ENCODE measurements around the gene CLCA1.

The CLCA1 gene

DNA sequence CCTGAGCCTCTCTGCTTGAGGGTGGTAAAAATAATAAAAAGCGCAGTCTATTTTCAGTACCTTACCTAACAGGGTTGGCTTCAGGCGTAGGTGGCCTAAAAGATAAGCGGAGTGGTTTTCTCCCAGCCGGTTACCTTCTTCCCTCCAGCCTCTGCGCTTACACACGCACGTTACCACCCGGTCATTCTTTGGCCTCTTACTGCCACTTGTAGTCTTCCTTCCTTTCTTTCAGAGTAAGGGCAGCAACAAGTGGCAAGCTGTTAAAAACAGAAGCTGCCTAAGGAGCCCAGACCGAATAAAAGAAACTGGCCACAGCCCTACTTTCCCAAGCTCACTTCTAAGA is 35.4 kb downstream of the CLCA1 start:
- DNase-seq = no peak

- no peak for DNase-seq
These were observed 36.3 kb downstream of the CLCA1 start for GRCh38 chr1:86504895-86505563.

- DNase-seq = no peak
These were observed 36.8 kb downstream of the CLCA1 start for GRCh38 chr1:86505564-86505902.

DNA sequence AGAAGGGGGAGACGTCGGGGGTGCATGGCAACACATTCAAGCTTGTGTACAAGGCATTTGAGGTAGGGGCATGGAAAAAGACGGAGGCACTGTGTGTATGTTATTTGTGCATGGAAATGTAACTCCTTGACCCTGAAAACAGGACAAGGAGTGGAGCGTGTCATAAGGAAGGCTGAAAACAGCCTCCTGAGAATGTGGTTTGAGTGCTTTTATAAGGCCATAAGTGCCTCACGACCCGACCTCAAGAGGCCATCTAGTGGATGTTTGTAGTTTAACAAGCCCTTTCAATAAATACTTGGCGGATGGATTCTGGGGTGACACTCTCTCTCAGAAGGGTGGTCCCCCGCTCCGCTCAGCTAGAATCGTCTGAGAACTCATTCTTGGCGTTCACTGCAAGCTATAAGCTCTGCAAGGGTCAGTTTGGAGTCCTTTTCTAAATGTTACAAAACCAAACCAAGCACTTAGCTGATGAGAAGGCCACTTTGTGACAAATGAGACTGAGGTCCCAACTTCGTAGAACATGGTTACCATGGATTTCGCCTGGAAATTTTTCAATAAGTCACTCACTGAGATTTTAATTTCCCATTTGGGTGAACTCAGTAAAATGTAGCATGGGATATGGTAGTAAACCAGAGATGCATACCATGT is 39.3 kb downstream of the CLCA1 start:
- DNase-seq = no peak

- DNase-seq = no peak
These were observed 39.8 kb downstream of the CLCA1 start for GRCh38 chr1:86508583-86508969.

DNA sequence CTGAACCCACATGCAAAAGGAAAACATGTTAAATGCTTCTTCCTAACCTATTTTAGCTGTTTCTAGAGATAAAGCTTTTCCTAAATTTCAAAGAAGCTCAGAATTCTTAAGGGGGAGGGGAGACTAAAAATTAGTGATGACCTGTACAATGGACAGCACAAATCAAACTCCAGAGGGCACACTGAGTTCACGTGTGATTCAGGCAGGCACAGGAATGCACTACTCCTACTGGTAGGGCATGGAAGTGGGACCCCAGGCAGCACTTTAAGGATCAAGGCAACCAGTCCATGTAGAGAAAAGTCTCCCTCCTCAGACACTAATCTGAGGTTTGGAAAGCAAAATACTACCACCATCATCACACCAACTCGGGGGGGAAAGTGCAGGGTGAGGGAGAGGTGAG is 46.9 kb downstream of the CLCA1 start:
- no peak for DNase-seq

DNA sequence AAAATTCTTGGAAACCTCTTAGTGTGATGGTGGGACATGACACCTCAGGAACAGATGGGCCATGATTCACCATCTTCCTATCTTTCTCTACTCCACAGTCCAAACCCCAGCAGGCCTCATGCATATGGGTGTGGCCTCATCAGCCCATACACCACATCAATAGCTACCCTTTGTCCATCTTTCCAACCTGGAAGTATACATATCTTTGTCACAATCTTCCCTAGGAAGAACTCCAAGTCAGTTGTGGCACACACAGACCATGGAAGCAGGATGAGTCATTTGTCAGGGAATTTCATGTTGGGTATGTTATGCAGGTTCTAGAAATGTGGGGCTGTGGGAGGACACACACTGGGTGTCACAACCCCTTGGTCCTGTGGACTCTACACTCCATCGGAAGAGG is 47.6 kb downstream of the CLCA1 start:
- no peak for DNase-seq

DNA sequence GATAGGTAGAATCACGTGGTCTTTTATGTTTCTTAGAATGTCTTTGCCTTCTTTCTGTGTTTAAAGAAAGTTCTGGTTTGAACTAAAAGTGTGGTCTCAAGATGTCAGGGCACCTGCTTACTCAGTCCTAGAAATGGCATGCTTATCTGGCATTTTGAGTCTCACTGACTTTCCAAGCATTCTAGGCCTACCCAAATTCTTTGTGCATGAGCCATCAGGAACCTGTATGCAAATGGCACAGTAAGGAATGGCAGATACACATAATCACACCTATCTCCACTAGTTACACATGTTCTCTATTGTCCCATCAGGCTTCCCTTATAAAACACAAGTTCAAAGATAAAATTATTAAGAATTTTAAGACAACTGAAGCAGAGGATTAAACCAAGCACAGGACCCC is 48.6 kb downstream of the CLCA1 start:
- DNase-seq = no peak

- no peak for DNase-seq
These were observed 52.2 kb downstream of the CLCA1 start for GRCh38 chr1:86520789-86521521.

DNA sequence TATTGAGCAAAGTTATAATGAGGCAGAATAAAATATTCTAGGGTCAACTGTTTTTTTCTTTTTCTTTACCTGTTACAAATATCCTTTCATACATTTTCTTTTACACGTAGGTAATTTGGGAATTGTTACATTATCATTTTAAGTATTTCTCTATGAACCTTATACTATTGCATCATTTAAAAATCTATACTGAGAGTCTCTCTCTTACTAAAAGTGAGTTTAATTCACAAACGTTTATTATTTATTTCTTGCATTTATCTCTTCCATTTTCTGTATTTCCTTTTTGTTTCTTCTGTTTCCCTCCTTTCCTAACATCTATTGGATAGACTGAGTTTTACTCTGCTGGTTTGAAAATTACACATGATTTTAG is 52.8 kb downstream of the CLCA1 start:
- DNase-seq = no peak

DNA sequence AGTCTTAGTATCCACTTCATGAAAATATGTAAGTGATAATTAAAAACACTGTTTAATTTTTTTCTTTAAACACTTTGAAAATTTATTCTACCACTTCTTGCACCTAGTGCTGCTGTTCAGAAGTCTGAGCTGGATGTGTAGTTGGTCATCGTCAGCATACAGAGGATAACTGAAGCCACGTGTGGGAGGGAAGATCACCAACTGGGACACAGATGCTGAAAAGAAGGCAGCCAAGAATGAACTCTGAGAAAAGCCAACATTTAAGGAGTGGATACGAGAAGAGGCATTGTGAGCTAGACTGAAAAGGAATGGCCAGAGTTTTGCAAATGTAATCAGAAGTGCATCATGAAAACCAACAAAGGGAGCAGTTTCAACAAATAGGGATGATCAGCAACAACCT is 53.5 kb downstream of the CLCA1 start:
- no peak for DNase-seq

DNA sequence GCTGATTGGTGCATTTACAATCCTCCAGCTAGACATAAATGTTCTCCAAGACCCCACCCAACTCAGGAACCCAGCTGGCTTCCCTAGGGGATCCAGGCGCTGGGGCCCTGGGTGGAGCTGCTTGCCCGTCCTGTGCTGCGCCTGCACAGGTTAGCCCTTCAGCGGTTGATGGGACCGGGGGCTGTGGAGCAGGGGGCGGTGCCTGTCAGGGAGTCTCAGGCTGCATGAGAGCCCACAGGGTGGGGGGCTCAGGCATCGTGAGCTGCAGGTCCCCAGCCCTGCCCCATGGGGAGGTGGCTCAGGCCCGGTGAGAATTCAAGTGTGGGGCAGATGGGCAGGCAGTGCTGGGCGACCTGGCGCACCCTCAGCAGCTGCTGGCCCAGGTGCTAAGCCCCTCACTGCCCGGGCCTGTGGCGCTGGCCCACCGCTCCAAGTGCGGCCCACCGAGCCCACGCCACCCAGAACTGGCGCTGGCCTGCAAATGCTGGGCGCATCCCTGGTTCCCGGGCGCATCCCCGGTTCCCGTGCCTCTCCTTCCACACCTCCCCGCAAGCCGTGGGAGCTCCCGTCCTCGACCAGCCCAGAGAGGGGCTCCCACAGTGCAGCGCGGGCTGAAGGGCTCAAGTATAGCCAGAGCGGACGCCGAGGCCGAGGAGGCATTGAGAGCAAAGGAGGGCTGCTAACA is 55.1 kb downstream of the CLCA1 start:
- DNase-seq = no peak

- DNase-seq = no peak
These were observed 58.6 kb downstream of the CLCA1 start for GRCh38 chr1:86527306-86527705.

GRCh38 chr1:86530211-86530845 is 61.6 kb downstream of the CLCA1 start:
- DNase-seq = no peak

DNA sequence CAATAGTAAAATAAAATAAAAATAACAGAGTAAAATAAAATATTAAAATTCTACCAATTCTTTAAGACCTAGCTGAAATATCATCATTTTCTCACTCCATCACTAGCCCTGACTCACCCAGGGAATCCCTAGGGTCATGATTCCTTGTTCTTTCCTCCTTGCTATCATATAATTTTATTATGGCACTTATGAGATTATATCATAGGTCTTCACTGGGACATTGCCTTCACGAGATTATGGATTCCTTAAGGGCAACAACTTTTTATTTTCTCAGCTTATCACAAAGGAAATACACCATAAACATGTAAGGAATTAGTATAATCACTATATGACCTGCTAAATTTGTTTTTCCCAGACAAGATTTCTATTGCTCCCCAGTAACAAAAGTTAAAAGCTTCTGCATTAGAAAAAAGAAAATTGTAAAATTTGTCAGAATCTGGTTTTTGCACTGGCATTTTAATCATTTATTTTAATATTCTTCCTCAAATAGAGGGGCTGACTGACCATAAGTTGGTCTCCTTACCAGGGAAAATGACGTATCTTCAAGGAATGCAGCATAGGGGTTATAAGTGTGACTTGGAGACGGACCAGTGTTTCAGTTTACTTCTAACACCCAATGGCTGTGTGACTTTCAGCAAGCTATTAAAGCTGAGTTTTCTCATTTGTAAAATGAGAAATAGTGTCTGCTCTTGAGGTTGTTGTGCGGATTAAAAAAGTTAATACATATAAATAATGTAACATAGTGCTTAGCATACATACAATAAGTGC is 69.4 kb downstream of the CLCA1 start:
- DNase-seq = no peak

DNA sequence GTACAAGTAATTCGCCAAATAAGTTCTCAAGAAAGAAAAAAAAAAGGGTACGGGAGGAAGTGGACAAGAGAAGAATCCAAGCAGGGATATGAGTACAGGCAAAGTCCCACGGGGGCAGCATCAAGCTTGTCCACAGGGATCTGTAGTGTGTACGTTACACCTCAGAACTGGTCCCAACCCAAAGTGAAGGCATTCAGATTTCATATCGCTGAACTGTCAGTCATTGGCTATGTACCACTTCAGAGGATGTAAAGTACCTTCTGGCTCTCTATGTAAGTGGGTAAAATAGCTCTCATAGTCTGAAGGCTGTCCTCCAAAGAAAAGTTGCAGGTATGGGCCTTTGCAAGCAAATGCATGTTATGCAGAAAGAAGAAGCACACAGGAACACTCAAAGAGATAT is 70.0 kb downstream of the CLCA1 start:
- DNase-seq = no peak

GRCh38 chr1:86541859-86542258 is 73.1 kb downstream of the CLCA1 start:
- no peak for DNase-seq

DNA sequence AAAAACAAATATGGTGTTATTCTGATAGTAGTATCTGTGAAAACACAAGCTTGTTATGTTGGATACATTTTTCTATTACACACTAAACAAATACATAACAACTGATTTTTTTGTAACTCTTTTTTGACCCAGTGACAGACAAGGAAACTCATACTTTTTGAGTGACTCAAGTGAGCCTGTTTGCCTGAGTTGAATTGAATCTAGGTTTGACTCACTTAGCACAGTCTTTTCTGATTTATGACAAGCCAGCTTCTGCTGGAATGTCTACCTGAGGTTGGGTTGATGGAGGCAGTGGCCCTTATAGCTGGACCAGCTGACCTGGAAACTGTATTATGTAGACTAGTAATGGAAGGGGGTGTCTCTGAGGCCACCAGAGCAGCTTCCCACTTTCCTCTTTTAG is 73.9 kb downstream of the CLCA1 start:
- no peak for DNase-seq

GRCh38 chr1:86546787-86547221 is 78.1 kb downstream of the CLCA1 start, which contains the start of gene CLCA4:
Gene CLCA4, plus strand, starts transcription at chr1:86547078. Its CDS starts 42 bp downstream, at chr1:86547120.
- DNase-seq = peak; percentile 66

GRCh38 chr1:86548839-86549238 is 80.1 kb downstream of the CLCA1 start:
- no peak for DNase-seq

Data from NCI-H774 (cell line).